Peyer's patch (tissue), 4 donors: ENCODE results near the gene C1QTNF9.

Source experiments
- CTCF ChIP-seq, 6 experiments: fragments of 450-650 bp in 4 of 6; fragments of 200-600 bp in 2 of 6; sonication (generic) in 1 of 6; IDR thresholded peaks; one replicate each; pipeline ENCODE4 v1.5.1; 2017 to 2019; ENCODE audit warnings: antibody characterized with exemption in 6 of 6, mild to moderate bottlenecking in 3 of 6, moderate library complexity in 1 of 6
- POLR2A ChIP-seq, 2 donors: fragments of 450-650 bp; IDR thresholded peaks; one replicate each; pipeline ENCODE4 v1.5.1; 2017; ENCODE audit warnings: antibody characterized with exemption in 2 of 2, mild to moderate bottlenecking in 2 of 2, moderate library complexity in 2 of 2

- no peak for TF ChIP-seq CTCF (IDR thresholded peaks at IDR 0.05)
- TF ChIP-seq POLR2A (IDR thresholded peaks at IDR 0.05) = no peak
These were observed 51.7 kb downstream of the C1QTNF9 start for GRCh38 chr13:24361113-24361512.
